Measurements from ENCODE around the gene SHQ1.
"Not testable (repeated sequence)": the region's sequence is repeated elsewhere in the genome, so short reads cannot be mapped to it uniquely, and the experiment has no call there.

The SHQ1 gene

DNA sequence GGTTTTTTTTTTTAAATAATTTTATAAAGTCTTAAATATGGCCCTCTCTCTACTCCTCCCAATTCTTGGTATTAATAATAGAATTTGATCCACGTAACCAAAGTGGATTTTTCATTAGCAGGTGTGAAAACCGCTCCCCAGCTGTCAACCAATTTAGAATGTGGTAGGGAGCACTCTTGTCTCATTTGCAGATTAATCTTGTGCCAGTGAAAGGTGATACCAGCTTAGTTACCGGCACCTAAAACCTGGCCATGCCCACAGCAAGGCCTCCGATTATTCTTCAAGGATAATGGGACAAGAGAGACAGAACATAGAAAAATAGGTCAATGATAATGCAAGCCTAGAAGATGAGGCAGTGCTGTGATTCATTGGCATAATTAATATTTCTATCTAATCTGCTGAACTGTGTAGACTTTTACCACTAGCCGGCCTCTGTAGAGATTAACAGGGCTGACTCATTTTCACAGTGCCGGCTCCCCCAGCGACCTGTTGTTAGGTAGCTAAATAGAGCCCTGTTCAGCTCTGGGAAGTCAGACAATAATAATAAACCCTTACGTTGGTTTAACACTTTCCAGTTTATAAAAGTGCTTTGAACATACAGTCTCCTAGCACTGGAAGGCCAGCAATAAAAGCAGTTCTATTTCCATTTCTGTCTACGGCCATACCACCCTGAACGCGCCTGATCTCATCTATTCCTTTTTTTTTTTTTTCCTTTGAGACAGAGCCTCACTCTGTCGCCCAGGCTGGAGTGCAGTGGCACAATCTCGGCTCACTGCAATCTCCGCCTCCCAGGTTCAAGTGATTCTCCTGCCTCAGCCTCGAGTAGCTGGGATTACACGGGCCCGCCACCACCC lies 102.9 kb downstream of the SHQ1 start:
- DNase-seq = no peak

DNA sequence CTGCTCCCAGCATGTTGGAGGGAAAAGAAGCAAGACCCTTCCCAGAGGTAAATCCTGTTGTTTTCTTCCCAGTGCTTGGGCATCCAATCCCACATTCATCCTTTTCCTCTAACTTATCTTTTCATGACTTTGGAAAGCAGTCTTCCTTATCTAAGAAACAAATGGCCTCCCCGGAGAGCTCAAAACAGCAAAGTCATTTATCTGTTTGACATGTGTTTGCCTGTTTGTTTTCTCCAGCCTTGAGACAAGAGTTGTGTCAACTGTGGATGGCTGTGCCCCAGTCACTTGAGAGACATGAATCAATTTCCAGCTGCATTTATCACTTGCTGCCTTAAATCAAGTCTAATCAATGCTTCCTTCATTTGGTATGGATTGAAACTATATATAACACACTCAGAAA lies 103.9 kb downstream of the SHQ1 start:
- DNase-seq = no peak

DNA sequence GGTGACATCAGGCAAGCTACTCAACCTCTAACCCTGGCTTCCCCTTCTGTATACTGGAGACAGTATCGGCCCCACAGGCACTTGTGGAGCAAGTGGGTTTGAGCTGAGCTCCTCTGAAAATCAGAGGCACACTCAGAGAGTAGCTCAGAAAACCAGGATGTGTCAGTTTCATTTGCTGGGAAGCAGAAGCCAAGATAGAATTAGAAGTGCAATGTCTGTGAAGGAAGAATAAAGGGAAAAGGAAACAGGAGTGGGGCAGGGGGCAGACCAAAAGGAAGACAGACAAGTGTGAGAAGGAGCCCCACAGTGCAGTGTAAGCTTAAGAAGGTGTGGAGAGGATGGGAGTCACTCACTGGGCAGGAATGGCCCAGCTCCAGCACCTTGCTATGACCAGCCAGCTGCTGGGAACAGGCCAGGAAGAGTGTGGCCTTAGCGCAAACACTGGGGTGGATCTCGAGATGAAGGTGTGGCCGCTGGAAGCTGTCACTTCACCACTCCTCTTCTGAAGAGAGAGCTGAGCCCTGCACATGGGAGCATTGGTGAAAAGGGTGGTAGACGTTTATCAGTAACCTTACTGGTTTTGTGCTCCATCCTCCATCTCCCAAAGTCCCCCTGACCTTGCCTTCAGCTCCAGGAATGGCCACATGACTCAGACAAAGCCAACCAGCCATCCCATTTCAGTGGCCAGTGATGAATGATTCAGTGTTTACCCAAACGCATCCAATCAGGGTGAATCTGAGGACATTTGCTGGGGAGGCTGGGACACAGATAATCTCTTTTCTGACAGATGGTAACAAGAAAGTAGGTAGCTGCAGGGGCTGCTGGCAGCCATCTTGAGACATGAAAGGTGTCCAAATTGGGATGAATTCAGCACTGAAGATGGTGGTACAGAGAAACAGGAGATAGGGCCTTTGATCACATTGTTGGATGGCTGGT lies 108.4 kb downstream of the SHQ1 start:
- no peak for DNase-seq

DNA sequence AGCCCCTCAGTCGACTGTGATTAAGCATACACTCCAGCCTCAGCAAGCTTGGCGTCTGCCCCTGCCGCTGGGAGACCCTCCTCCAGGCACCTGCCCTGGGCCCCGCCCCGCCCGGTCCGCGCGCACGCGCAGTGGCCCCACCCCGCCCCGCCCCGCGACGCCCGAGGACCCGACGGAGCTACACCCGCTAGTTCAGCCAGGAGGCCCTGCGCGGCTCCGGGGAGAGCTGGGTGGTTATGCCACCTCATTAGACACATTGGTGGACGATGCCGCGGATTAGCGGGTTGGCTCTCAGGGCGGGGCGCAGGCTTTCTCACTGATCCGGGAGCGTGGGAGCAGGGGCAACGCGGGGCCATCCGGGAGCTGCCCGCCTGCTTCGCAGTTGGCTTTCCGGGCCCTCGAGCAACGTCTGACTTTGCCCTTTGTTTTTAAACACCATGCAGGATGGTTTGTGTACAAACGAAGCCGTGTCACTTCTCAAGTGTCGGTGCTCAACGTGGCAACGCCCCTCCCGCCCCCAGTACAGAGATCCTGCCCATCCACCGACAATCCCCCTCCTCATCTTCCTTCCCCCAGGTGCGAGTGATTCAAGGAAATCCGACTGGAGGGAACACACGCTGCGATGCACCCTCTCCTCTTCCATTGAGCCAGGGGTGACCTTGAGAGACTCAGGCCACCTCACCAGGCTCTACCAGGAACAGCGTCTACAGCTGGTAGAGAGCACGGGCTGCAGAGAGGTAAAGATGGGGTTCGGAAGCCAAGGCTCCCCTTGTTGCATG lies 109.3 kb downstream of the SHQ1 start:
- no peak for DNase-seq

DNA sequence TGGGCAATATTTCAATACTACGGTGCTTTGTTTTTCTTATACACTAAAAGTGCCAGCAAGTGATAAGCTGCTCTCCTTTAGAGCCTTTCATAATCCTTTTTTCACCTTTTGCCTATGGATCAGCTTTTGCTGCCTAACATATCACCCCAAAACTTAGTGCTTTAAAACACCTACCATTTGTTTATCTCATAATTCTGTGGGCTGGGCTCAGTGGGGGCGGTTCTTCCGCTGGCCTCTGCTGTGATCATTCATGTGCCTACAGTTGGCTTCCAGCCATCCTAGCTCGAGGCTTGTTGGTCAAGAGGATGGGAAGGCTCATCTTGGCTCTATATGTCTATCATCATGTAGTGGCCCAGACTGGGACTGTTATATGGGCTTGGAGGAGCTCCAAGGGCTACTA lies 113.2 kb downstream of the SHQ1 start:
- not testable (repeated sequence) for DNase-seq

DNA sequence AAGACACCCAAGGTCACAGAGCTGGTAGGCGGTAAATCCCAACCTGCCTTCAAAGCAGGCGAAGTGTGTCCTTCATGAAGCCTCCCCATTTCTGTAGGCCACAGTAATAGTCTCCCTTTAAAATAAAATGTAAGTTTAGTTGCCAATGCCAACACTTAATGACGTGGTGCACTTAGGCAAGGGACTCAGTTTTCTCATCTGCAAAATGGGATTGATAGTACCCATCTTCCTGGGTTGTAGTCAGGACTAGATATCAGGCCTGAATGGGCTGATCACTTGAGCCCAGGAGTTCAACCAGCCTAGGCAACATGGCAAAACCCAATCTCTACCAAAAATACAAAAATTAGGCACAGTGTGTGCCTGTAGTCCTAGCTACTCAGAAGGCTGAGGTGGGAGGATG lies 114.6 kb downstream of the SHQ1 start:
- no peak for DNase-seq

DNA sequence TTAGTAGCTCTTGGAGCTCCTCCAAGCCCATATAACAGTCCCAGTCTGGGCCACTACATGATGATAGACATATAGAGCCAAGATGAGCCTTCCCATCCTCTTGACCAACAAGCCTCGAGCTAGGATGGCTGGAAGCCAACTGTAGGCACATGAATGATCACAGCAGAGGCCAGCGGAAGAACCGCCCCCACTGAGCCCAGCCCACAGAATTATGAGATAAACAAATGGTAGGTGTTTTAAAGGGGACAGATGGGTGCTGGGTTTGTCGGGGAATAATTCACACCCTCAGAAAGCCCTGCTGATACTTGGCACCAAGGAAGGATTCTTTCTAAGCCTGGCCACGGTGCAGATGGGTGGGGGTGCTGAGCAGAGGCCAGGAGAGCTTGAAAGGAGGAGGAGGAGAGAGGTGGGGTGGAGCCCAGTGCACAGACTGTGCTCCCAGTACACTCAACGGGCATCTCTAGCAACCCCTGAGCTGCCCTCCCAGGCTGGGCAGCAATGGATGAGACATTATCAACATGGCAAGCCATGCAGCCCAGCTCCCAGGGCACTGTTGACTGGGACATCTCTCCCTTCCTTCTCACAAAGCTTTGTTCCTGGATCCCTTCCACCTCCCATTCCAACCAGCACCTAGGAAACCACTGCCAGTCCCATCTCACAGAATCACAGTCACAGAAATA lies 115.4 kb downstream of the SHQ1 start:
- DNase-seq = not testable (repeated sequence)

DNA sequence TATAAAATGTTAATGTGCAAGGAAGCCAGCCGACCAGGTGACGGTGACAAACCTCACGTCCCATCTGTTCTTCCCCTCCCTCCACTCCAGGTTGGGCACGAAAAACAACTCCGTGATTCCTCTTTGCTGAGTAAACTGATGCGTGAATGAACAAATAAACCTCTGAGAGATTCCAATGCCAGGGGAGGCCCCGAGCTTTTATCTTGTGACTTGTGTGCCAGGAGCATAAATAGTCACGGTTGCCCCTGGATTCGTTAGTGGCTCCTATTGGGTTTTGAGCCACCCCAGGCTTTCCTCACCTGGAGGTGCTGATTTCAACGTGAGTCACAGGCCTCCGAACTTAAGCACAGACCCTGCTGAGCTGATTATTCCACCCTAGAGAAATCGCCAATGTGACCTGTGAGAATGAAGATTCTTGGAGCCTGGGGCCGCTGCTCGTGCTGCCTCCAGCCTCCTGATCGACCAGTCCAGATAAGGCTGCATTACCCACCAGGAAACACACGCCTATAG lies 119.2 kb downstream of the SHQ1 start:
- no peak for DNase-seq

DNA sequence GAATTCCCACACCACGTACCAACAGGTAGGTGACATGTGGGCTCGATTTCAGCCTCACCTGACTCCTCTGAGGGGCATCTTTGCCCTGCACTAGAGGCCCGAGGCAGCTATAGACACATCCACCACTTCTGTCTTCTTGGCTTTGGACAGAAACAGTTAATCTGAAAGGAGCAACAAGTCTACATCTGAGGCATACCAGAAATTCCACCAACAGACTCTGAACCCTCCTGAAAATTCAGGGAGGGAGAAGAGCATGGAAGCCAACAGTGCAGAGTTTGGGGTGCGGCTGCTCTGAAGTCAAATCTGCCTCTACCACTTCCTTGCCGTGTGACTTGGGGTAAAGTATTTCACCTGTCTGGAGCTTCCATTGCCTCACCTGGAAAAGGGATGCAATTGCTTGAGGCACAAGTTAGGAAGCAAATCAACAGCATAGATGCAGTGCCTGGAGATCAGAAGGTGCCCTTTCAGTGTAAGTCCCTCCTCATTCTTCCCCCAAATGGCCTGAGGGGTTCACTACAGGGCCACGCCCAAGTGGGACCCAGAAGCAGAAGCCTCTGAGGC lies 119.8 kb downstream of the SHQ1 start:
- no peak for DNase-seq

DNA sequence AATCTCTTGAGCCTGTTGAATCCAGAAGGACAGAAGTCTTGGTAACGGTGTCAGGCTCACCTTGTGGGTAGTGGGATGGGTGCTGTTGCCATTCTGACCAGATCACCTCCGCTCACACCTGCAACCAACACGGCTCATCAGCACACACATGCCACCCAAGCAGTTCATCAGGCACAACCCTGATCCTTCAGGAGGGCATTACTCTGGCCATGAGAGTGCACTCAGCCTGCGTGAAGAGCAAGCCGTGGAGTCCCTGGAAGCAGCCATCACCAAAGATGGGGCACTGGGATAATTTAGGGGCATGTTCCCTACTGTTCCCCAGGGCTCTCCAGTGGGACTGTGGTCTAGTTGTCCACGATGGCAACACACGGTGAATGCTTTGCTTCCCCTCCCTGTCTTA lies 120.5 kb downstream of the SHQ1 start:
- no peak for DNase-seq

DNA sequence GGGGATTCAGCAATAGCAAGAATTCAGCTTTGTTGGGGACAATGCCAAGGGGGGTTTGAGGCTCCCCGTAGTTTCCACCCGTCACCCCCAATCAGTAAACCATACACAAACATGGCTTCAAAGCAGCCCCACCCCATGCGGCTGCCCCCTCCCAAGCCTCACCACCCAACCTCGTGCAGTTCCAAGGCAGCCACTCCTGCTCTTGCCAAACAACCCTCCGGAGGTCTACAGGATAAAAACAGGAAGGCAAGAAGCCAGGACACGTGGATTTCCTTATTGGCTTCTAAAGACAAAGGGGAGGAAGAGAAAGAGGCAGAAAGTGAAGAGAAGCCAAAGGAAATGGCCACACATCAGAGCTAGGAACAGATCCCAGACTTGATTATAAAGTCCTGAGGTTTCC lies 121.1 kb downstream of the SHQ1 start:
- DNase-seq = no peak

DNA sequence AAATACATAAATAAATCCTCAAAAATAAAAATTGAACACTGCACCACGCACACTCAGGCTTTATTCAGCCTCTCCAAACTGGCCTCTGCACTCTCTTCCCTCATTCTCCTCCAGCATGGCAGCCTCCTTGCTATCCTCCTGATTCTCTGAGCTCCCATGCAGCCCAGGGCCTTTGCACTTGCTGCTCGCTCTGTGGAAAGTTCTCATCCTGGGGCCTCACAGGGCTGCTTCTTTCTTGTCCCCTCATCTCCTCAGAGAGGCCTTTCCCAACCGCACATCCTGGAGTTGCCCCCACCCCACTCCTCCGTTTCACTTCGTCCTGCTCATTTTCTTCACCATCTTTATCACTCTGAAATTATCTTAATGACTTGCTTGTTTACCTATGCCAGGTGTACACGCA lies 123.0 kb downstream of the SHQ1 start:
- DNase-seq = no peak

DNA sequence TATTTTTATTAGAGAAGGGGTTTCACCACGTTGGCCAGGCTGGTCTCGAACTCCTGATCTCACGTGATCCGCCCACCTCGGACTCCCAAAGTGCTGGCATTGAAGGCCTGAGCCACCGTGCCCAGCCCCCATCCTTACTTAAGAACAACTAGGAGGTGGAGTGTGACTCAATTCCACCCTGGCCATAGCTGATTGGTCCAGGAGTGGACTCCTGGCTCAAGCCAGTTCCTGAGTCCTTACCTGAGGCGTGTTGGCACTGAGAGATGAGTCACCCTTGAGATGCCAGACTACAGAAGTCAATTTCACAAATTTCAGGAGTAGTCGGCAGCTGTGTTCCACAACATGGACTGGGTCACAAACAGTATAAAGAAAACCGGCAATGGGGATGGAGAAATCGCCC lies 124.2 kb downstream of the SHQ1 start:
- no peak for DNase-seq

DNA sequence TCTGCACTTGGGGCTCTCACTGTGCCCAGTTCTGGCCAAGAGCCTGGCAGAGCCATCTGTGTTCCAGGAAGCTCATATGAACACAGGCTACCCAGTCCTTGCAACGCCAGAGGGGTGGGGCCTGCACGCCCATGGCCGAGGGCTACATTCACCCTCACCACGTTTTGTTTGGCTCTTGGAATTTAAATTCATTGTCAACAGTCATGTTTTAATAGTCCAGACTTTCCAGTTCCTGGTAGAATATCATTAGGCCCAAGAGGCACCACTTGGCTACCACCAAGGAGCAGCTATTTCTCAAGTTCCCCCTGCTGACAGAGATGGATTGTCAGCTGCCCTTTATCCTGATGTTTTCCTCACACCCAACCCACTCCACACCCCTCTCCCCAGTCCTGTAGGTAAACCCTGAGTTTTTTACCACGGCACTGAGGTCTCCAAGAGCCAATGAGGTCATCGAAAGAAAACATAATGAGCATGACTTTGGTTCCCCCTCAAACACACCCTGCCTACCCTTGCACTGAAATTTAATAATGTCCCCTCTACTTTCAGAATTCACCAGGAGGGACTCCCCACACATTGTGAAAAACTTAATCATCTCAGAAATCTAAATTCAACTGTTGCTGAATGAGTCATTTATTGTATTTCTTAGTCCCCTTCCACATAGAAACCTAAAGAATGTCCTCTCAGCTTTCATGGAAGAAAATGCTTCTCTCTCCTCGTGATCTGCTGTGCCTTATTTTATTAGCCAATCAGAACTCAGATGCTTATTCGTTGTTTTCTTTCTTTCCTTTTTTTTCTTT lies 125.1 kb downstream of the SHQ1 start:
- DNase-seq = no peak

DNA sequence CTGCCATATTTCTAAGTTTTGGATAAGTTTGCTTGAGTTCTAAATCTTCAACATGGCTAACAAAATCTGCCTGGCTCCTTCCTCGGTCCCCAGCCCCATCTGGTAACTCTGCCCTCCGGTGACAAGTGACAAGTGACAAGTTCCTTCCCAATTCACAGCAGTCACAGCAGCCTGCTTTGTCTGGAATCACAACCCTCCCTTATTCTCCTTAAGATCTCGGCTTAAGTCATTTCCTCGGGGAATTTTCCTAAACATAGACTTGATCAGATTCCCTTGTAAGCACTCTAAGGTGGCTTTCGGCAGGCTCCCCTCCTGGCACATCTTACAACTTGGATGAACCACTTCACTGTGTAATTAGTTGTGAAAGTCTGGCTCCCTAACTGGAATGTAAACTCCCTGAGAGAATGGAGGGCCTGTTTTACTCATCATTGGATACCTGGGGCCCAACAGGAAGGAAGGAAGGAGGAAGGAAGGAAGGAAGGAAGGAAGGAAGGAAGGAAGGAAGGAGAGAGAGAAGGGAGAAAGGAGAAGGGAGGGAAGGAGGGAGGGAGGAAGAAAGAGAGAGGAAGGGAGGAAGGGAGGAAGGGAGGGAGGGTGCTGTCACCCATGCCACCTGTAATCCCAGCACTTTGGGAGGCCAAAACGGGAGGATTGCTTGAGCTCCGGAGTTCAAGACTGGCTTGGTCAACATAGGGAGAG lies 126.4 kb downstream of the SHQ1 start:
- DNase-seq = no peak

DNA sequence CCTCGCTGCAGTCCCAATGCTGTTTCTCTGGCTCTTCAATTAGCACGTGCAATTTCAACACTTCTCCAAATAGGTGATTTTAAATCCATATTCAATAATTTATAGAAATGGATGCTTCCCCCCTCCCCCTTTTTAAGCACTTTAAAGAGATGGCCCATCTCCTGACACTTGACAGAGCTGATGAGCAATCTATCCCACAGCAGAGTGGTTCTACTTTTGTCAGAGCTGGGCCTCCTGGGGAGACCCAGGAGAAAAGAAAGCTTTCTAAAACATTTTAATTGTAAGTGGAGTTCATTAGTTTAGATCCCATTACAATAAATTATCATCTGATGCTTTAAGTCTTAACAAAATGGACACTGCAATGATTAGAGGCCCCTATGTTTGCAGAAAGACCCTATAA lies 127.7 kb downstream of the SHQ1 start:
- DNase-seq = no peak

DNA sequence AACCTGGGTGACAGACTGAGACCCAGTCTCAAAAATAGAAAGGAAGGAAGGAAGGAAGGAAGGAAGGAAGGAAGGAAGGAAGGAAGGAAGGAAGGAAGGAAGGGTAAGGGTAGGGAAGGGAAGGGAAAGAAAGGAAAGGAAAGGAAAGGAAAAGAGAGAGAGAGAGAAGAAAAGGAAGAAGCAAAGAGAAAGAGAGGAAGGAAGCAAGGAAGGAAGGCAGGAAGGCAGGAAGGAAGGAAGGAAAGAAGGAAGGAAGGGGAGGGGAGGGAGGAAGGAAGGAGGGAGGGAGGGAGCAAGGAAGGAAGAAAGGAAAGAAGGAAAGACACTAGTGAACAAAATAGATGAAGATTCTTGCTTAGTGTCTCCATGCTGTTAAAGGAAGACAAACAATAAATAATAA lies 129.1 kb downstream of the SHQ1 start:
- no peak for DNase-seq

DNA sequence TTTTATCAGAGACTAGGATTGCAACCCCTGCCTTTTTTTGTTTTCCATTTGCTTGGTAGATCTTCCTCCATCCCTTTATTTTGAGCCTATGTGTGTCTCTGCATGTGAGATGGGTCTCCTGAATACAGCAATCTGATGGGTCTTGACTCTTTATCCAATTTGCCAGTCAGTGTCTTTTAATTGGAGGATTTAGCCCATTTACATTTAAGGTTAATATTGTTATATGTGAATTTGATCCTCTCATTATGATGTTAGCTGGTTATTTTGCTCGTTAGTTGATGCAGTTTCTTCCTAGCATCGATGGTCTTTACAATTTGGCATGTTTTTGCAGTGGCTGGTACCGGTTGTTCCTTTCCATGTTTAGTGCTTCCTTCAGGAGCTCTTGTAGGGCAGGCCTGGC lies 134.1 kb downstream of the SHQ1 start:
- DNase-seq = not testable (repeated sequence)

DNA sequence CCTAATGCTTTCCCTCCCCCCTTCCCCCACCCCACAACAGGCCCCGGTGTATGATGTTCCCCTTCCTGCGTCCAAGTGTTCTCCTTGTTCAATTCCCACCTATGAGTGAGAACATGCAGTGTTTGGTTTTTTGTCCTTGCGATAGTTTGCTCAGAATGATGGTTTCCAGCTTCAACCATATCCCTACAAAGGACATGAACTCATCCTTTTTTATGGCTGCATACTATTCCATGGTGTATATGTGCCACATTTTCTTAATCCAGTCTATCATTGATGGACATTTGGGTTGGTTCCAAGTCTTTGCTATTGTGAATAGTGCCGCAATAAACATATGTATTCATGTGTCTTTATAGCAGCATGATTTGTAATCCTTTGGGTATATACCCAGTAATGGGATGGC lies 137.8 kb downstream of the SHQ1 start:
- DNase-seq = not testable (repeated sequence)

DNA sequence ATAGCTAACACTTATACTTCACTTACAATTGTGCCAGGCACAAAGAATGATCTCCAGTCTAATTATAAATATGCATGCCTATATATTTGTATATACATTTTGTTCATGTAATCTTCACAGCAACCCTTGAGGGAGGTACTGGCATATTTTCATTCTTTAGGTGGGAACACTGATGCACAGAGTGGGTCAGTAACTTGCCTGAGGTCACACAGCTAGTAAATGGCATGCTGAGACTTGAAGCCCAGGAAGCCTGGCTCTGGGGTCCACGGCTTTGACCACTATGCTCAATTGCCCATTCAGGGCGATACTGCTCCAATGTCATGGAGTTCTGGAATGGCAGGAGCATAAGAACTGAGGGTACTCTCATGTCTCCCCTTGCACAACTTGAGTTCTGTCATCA lies 139.8 kb downstream of the SHQ1 start:
- no peak for DNase-seq

DNA sequence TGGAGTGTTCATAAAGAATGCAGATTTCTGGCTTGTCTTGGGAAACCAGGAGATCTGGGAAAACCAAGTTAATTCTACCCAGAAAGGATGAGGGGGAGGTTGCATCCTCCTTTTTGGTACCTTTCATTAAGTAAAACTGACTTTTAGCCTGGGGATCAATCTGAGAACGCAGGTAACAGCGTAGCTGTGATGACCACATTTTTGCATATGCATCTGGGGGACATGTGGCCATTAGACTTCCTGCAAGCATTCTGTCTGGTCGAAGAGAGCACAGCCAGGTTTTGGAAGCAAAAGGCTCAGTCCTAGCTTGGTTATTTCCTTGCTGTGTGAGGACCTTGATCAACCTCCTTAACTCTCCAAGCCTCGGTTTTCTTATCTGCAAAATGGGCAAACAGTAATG lies 145.2 kb downstream of the SHQ1 start:
- no peak for DNase-seq

Measured in DMS 273 treated with DMSO at 0.1 percent for 48 hours (cell line).